ENCODE results near the gene ASMTL.
A peak's percentile ranks its signal among the peaks of the same experiment; 100 is the strongest.
"Not testable (repeated sequence)": the region's sequence is repeated elsewhere in the genome, so short reads cannot be mapped to it uniquely, and the experiment has no call there.

ASMTL gene

GRCh38 chrX:1387141-1387776 lies 65.5 kb downstream of the ASMTL start:
- DNase-seq (ENCODE audit: low spot score): peak; percentile 35

GRCh38 chrX:1386338-1387127 lies 66.2 kb downstream of the ASMTL start:
- DNase-seq (ENCODE audit: low spot score): peak; percentile 27

GRCh38 chrX:1385253-1386223 lies 67.2 kb downstream of the ASMTL start:
- DNase-seq (ENCODE audit: low spot score): peak; percentile 45

GRCh38 chrX:1384658-1385252 lies 68.0 kb downstream of the ASMTL start:
- peak; percentile 38 for DNase-seq (ENCODE audit: low spot score)

GRCh38 chrX:1380672-1381233 lies 72.0 kb downstream of the ASMTL start:
- DNase-seq (ENCODE audit: low spot score): no peak

GRCh38 chrX:1378306-1378759 lies 74.4 kb downstream of the ASMTL start:
- DNase-seq (ENCODE audit: low spot score): no peak

GRCh38 chrX:1368385-1368698 lies 84.4 kb downstream of the ASMTL start:
- DNase-seq (ENCODE audit: low spot score): no peak

GRCh38 chrX:1366363-1366762 lies 86.3 kb downstream of the ASMTL start:
- not testable (repeated sequence) for DNase-seq (ENCODE audit: low spot score)

- DNase-seq (ENCODE audit: low spot score): no peak
Measured at GRCh38 chrX:1361910-1362309, 90.8 kb downstream of the ASMTL start.

- DNase-seq (ENCODE audit: low spot score): no peak
Measured at GRCh38 chrX:1361275-1361674, 91.4 kb downstream of the ASMTL start.

GRCh38 chrX:1360171-1360570 lies 92.5 kb downstream of the ASMTL start:
- no peak for DNase-seq (ENCODE audit: low spot score)

- DNase-seq (ENCODE audit: low spot score): no peak
Measured at GRCh38 chrX:1359477-1359873, 93.2 kb downstream of the ASMTL start.

- no peak for DNase-seq (ENCODE audit: low spot score)
Measured at GRCh38 chrX:1358793-1359476, 93.8 kb downstream of the ASMTL start.

GRCh38 chrX:1357993-1358392 lies 94.7 kb downstream of the ASMTL start:
- DNase-seq (ENCODE audit: low spot score): no peak

GRCh38 chrX:1355131-1356046 lies 97.3 kb downstream of the ASMTL start:
- peak; percentile 68 for DNase-seq (ENCODE audit: low spot score)

GRCh38 chrX:1354036-1355019 lies 98.4 kb downstream of the ASMTL start:
- no peak for DNase-seq (ENCODE audit: low spot score)

All from ecto neural progenitor cell (in vitro differentiated cells).